ENCODE data around the gene RPS2. TPM values are rescaled to one million over a fixed set of nuclear protein-coding genes. Genes with fewer than 3 reads are reported as not detected.

The RPS2 gene
- total and polyA plus RNA-seq, 2 of the 8 experiments (the other 6 are each of a cell fraction or from before 2014, with no cell fraction given), result 4,042 to 16,783 TPM

DNA sequence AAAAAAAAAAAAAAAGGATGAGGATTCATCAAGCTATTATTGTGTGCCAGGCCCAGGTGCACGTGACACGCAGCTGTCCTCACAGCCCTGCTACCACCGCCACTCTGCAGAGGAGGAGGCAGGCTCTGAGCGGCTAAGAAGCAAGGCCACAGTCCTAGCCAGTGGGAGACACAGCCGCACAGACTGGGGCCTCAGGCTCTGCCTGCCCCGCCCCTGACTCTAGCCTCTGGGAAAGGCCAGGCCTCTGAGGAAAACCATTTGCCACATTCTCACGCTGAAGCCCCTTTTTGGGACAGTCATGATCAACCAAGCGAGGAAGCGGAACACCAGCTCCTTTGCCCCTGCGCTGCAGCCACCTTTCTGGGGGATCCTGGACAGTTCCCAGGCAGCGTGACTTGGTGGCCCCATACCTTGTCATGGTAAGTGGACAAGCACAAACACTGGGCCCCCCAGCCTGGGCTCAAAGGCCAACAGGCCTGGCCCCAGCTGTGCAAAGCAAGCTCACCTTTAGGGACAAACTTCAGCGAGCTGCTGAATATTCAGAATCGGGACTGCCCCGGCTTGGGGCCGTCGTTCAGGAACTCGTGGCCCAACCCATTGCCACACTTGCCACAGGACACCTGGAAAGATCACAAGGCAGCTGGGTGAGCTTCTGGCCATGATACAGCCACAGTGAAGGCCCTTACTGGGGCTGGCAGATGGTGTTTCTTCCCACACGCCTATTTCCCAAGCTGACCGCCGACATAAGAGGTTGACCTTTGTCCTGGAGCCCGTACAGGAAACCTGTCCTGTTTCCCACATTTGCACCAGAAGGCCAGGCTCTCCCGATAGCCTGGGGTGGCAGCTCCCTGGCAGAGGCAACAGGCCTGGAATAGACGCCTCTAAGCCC lies 24.1 kb downstream of the RPS2 start:
- H3K4me1 ChIP-seq (replicated peaks in 1 of 4; ENCODE audit: control insufficient read depth in 3 of 4, insufficient read depth in 4 of 4, low read length in 3 of 4), result peaks cover 0 to 8% (median 6%) of the 10 kb centered on the region in 4 experiments; a peak in 5 of 7 replicates
- H3K4me2 ChIP-seq (ENCODE audit: insufficient read depth in 1 of 2, low read depth in 2 of 2, low read length in 2 of 2), result no peak overlapping the region
- no peaks in the 10 kb centered on the region for H3K79me2 ChIP-seq (ENCODE audit: control insufficient read depth in 1 of 2, insufficient read depth in 2 of 2, low read length in 2 of 2)
- H3K4ac ChIP-seq (replicated peaks; ENCODE audit: insufficient read length, low read depth, low read length), result no peak overlapping the region
- no peak overlapping the region for H3K56ac ChIP-seq (replicated peaks; ENCODE audit: insufficient read length, low read depth, low read length)
- H3K79me1 ChIP-seq (ENCODE audit: low read depth, low read length), result no peaks in the 10 kb centered on the region
- FAIRE-seq (no peak), DNase-seq (ENCODE audit: low read depth in 1 of 2, low spot score in 2 of 2) (no peak)
- no peak overlapping the region for H3K23ac ChIP-seq (ENCODE audit: insufficient read length)
- H2BK12ac ChIP-seq (ENCODE audit: low read depth, low read length), result no peak overlapping the region
- no peak overlapping the region for H2AFZ ChIP-seq (ENCODE audit: low read length)
- no peak overlapping the region for H2AK5ac ChIP-seq (ENCODE audit: low read depth, low read length)
- H3K27me3 ChIP-seq (replicated peaks in 1 of 4; ENCODE audit: control insufficient read depth in 3 of 4, extremely low read depth in 1 of 4, insufficient read depth in 3 of 4, low read length in 3 of 4), result peaks cover 0 to 2% (median 0%) of the 10 kb centered on the region in 4 experiments; a peak in 1 of 7 replicates
- no peak overlapping the region for H3K4me3 ChIP-seq (ENCODE audit: extremely low read depth in 1 of 4, insufficient read depth in 2 of 4, low read depth in 3 of 4, low read length in 4 of 4)
- no peaks in the 10 kb centered on the region for H3K9me3 ChIP-seq (ENCODE audit: insufficient read depth in 2 of 2, low read depth in 1 of 2, low read length in 1 of 2)
- H3K36me3 ChIP-seq (ENCODE audit: control insufficient read depth in 2 of 4, insufficient read depth in 4 of 4, low read length in 3 of 4), result peaks cover 4 to 12% (median 8%) of the 10 kb centered on the region in 4 experiments; a peak in 5 of 8 replicates
- H4K5ac ChIP-seq (ENCODE audit: insufficient read length, low read depth, low read length), result no peak overlapping the region
- no peak overlapping the region for H2BK15ac ChIP-seq (ENCODE audit: low read length)
- ChIA-PET CTCF (ENCODE audit: partially characterized antibody) (interaction anchor here (0.6 to 6.3 kb wide), 19 partner anchors 9 to 1698 kb away, joined by 3 to 62 read pairs (median 5); partner anchors contain the start of genes MEIOB and RPL3L), POLR2A (ENCODE audit: partially characterized antibody) (interaction anchor here (0.6 to 11.7 kb wide), 6 partner anchors 8 to 971 kb away, joined by 3 to 336 read pairs (median 4); partner anchors contain the start of genes GFER, NDUFB10, RNF151 and RPL3L)
- H3K14ac ChIP-seq (ENCODE audit: insufficient read length), result no peak overlapping the region
- no peak overlapping the region for H2BK20ac ChIP-seq (ENCODE audit: low read length)
- no peak overlapping the region for H2BK120ac ChIP-seq (replicated peaks; ENCODE audit: low read depth, low read length)
- H4K8ac ChIP-seq (ENCODE audit: extremely low read depth, insufficient read depth, low read length), result peak overlapping the region; percentile 76; the same call in 1 of the 2 replicates
- H3K27ac ChIP-seq (ENCODE audit: low read depth, low read length), result no peak overlapping the region
- TF ChIP-seq CHD2 (IDR thresholded peaks at IDR 0.05; ENCODE audit: low read length) (no peak), RBBP5 (IDR thresholded peaks at IDR 0.05; ENCODE audit: borderline replicate concordance, low read depth, low read length) (no peak), CTBP2 (IDR thresholded peaks at IDR 0.05; ENCODE audit: borderline replicate concordance, insufficient read depth, insufficient read length, low read length) (no peak), CBX5 (IDR thresholded peaks at IDR 0.05; ENCODE audit: low read depth, low read length) (no peak), TBP (IDR thresholded peaks at IDR 0.05; ENCODE audit: low read depth, low read length) (no peak), SP4 (IDR thresholded peaks at IDR 0.05; ENCODE audit: low read length) (no peak), SP1 (IDR thresholded peaks at IDR 0.05; ENCODE audit: low read depth, low read length) (no peak)
- TF ChIP-seq, protein P1, sequence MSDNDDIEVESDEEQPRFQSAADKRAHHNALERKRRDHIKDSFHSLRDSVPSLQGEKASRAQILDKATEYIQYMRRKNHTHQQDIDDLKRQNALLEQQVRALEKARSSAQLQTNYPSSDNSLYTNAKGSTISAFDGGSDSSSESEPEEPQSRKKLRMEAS (IDR thresholded peaks at IDR 0.05), result no peak
- no peak overlapping the region for H4K91ac ChIP-seq (replicated peaks; ENCODE audit: insufficient read length, low read length)
- no peak overlapping the region; a peak in 1 of 7 replicates for H3K9ac ChIP-seq (replicated peaks in 1 of 4; ENCODE audit: extremely low read depth in 1 of 4, low read depth in 3 of 4, low read length in 3 of 4)
- peaks cover 0 to 4% of the 10 kb centered on the region in 2 experiments for H4K20me1 ChIP-seq (replicated peaks in 1 of 2; ENCODE audit: control insufficient read depth in 1 of 2, insufficient read depth in 2 of 2, low read length in 2 of 2)
- 94% methylated on average over 22 of the region's 23 CpGs; no CpG with 5 or more reads in 1 of the 2 experiments for WGBS, 2 experiments (ENCODE audit: extremely low coverage in 1 of 2, insufficient coverage in 1 of 2, insufficient read length in 1 of 2, insufficient replicate concordance in 2 of 2, low coverage in 1 of 2, low lambda C conversion rate in 2 of 2, missing lambda C conversion rate in 1 of 2)
- peaks cover 6% of the 10 kb centered on the region; the same call in 1 of the 2 replicates for H3K23me2 ChIP-seq (ENCODE audit: low read depth, low read length)
- H3K18ac ChIP-seq (ENCODE audit: extremely low read depth, low read length), result no peak overlapping the region
- H2BK5ac ChIP-seq (ENCODE audit: low read depth, low read length), result no peak overlapping the region

All from H1 (cell line).